Measurements from ENCODE around the gene WWOX. TPM values are rescaled to one million over a fixed set of nuclear protein-coding genes. Genes with fewer than 3 reads are reported as not detected.

Gene WWOX
- total and polyA plus RNA-seq, 2 of the 13 experiments (the other 11 are each of a cell fraction or from before 2014, with no cell fraction given): 9.1 to 37.4 TPM

GRCh38 chr16:78926723-78927210, 827.3 kb downstream of the WWOX start (continued):
- no peak for TF ChIP-seq FOXO4 (CRISPR knock-in tag; conservative IDR thresholded peaks at IDR 0.05)

GRCh38 chr16:78927766-78928165, 828.3 kb downstream of the WWOX start:
- intact Hi-C loops (cut with micrococcal nuclease; ENCODE audit: unreplicated experiment): loop anchor here (5.0 kb wide), 1 partner anchor 220 kb away; no protein-coding TSS in a partner anchor
- CTCF ChIA-PET (ENCODE audit: low intra/inter-chr PET ratio, low total read pairs): no interaction called here

More at GRCh38 chr16:78927766-78928165, 828.3 kb downstream of the WWOX start:
- H3K4me1 ChIP-seq (ENCODE audit: insufficient read depth, low read length): peaks cover 6% of the 10 kb centered on the region; the same call in 1 of the 2 replicates
- H3K9me3 ChIP-seq (ENCODE audit: low read length): no peaks in the 10 kb centered on the region
- POLR2A ChIA-PET: no interaction called here
- no peak overlapping the region for H3K9ac ChIP-seq (ENCODE audit: insufficient read depth, low read depth, low read length)
- 64% methylated on average over 4 of the region's 4 CpGs for WGBS (ENCODE audit: low lambda C conversion rate)
- no peak for FAIRE-seq
- ATAC-seq: no peak
- no peaks in the 10 kb centered on the region for H3K27me3 ChIP-seq (ENCODE audit: control insufficient read depth in 1 of 2, insufficient read depth in 2 of 2, low read length in 2 of 2)
- H3K79me2 ChIP-seq (ENCODE audit: insufficient read depth, low read length): no peaks in the 10 kb centered on the region
- in situ Hi-C loops (cut with HindIII; ENCODE audit: extremely low pct_ligation_motif_present, low pct_unique_long_range_greater_than_20kb): loop anchor here (10.0 kb wide), 1 partner anchor 677 kb away; the partner anchor contains the start of gene MAF
- no peaks in the 10 kb centered on the region for H3K36me3 ChIP-seq (replicated peaks in 1 of 2; ENCODE audit: control insufficient read depth in 1 of 2, insufficient read depth in 2 of 2, low read length in 2 of 2)
- DNase-seq (ENCODE audit: low spot score): no peak
- no peak overlapping the region for H3K27ac ChIP-seq (ENCODE audit: extremely low read length, insufficient read depth, low read length)
- BruUV-seq (replicated peaks): no TSS peak
- H3K4me3 ChIP-seq (replicated peaks in 1 of 3; ENCODE audit: insufficient read depth in 1 of 3, low read depth in 2 of 3, low read length in 3 of 3): no peak overlapping the region
- no peak overlapping the region for H2AFZ ChIP-seq (ENCODE audit: low read length)
- H3K4me2 ChIP-seq (ENCODE audit: low read depth, low read length): no peak overlapping the region
- TF ChIP-seq ZBTB37 (CRISPR knock-in tag; IDR thresholded peaks at IDR 0.05) (no peak), HDAC6 (IDR thresholded peaks at IDR 0.05; ENCODE audit: low read depth, low read length) (no peak), MYPOP (CRISPR knock-in tag; IDR thresholded peaks at IDR 0.05) (no peak), ZNF768 (CRISPR knock-in tag; IDR thresholded peaks at IDR 0.05) (no peak), TRIM24 (CRISPR knock-in tag; IDR thresholded peaks at IDR 0.05) (no peak), SP2 (CRISPR knock-in tag; IDR thresholded peaks at IDR 0.05) (no peak), E2F2 (CRISPR knock-in tag; IDR thresholded peaks at IDR 0.05; ENCODE audit: borderline replicate concordance) (no peak), ZNF160 (CRISPR knock-in tag; IDR thresholded peaks at IDR 0.05) (no peak), RBAK (CRISPR knock-in tag; IDR thresholded peaks at IDR 0.05) (no peak), ZNF616 (CRISPR knock-in tag; IDR thresholded peaks at IDR 0.05; ENCODE audit: low read depth) (no peak), TEF (CRISPR knock-in tag; IDR thresholded peaks at IDR 0.05) (no peak), USF2 (IDR thresholded peaks at IDR 0.05; ENCODE audit: low read depth, low read length) (no peak), USF2 (CRISPR knock-in tag; IDR thresholded peaks at IDR 0.05; ENCODE audit: borderline replicate concordance) (no peak), MATR3 (CRISPR knock-in tag; IDR thresholded peaks at IDR 0.05) (no peak)
- H4K20me1 ChIP-seq (ENCODE audit: insufficient read depth, low read length): no peaks in the 10 kb centered on the region
